Measurements from ENCODE around the gene CLIC6. TPM values are rescaled to one million over a fixed set of nuclear protein-coding genes. Genes with fewer than 3 reads are reported as not detected.

CLIC6 gene
- total and polyA plus RNA-seq, 2 experiments from 2014 or later, result 1.1 to 1.5 TPM

GRCh38 chr21:34704119-34704518, 35.3 kb downstream of the CLIC6 start (continued):
- TF ChIP-seq, protein P1, sequence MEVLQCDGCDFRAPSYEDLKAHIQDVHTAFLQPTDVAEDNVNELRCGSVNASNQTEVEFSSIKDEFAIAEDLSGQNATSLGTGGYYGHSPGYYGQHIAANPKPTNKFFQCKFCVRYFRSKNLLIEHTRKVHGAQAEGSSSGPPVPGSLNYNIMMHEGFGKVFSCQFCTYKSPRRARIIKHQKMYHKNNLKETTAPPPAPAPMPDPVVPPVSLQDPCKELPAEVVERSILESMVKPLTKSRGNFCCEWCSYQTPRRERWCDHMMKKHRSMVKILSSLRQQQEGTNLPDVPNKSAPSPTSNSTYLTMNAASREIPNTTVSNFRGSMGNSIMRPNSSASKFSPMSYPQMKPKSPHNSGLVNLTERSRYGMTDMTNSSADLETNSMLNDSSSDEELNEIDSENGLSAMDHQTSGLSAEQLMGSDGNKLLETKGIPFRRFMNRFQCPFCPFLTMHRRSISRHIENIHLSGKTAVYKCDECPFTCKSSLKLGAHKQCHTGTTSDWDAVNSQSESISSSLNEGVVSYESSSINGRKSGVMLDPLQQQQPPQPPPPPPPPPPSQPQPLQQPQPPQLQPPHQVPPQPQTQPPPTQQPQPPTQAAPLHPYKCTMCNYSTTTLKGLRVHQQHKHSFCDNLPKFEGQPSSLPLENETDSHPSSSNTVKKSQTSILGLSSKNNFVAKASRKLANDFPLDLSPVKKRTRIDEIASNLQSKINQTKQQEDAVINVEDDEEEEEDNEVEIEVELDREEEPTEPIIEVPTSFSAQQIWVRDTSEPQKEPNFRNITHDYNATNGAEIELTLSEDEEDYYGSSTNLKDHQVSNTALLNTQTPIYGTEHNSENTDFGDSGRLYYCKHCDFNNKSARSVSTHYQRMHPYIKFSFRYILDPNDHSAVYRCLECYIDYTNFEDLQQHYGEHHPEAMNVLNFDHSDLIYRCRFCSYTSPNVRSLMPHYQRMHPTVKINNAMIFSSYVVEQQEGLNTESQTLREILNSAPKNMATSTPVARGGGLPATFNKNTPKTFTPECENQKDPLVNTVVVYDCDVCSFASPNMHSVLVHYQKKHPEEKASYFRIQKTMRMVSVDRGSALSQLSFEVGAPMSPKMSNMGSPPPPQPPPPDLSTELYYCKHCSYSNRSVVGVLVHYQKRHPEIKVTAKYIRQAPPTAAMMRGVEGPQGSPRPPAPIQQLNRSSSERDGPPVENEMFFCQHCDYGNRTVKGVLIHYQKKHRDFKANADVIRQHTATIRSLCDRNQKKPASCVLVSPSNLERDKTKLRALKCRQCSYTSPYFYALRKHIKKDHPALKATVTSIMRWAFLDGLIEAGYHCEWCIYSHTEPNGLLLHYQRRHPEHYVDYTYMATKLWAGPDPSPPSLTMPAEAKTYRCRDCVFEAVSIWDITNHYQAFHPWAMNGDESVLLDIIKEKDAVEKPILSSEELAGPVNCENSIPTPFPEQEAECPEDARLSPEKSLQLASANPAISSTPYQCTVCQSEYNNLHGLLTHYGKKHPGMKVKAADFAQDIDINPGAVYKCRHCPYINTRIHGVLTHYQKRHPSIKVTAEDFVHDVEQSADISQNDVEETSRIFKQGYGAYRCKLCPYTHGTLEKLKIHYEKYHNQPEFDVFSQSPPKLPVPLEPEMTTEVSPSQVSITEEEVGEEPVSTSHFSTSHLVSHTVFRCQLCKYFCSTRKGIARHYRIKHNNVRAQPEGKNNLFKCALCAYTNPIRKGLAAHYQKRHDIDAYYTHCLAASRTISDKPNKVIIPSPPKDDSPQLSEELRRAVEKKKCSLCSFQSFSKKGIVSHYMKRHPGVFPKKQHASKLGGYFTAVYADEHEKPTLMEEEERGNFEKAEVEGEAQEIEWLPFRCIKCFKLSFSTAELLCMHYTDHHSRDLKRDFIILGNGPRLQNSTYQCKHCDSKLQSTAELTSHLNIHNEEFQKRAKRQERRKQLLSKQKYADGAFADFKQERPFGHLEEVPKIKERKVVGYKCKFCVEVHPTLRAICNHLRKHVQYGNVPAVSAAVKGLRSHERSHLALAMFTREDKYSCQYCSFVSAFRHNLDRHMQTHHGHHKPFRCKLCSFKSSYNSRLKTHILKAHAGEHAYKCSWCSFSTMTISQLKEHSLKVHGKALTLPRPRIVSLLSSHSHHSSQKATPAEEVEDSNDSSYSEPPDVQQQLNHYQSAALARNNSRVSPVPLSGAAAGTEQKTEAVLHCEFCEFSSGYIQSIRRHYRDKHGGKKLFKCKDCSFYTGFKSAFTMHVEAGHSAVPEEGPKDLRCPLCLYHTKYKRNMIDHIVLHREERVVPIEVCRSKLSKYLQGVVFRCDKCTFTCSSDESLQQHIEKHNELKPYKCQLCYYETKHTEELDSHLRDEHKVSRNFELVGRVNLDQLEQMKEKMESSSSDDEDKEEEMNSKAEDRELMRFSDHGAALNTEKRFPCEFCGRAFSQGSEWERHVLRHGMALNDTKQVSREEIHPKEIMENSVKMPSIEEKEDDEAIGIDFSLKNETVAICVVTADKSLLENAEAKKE (CRISPR knock-in tag; IDR thresholded peaks at IDR 0.05), result no peak
- TF ChIP-seq CREB1 (CRISPR knock-in tag; IDR thresholded peaks at IDR 0.05; ENCODE audit: low read depth), result no peak

GRCh38 chr21:34705011-34705410, 36.2 kb downstream of the CLIC6 start:
- no peak for TF ChIP-seq EZH2 (IDR thresholded peaks at IDR 0.05; ENCODE audit: low read depth, unreplicated experiment)
- Histone ChIP-seq H3K4me1 (ENCODE audit: insufficient read depth) (no peaks in the 10 kb centered on the region), H4K20me1 (replicated peaks; ENCODE audit: insufficient read depth) (no peaks in the 10 kb centered on the region), H3F3A (replicated peaks; ENCODE audit: low read depth) (no peaks in the 10 kb centered on the region), H3K4me2 (no peak overlapping the region), H3K9me2 (ENCODE audit: insufficient read depth) (peaks cover 7% of the 10 kb centered on the region; the same call in 1 of the 2 replicates), H3K27ac (ENCODE audit: low read depth) (no peak overlapping the region), H2AFZ (no peak overlapping the region), H3K79me2 (replicated peaks; ENCODE audit: insufficient read depth) (no peaks in the 10 kb centered on the region), H3K4me3 (no peak overlapping the region), H3K27me3 (ENCODE audit: insufficient read depth) (no peaks in the 10 kb centered on the region), H3K36me3 (ENCODE audit: insufficient read depth) (no peaks in the 10 kb centered on the region)
- H3K4me1 Mint-ChIP-seq, result peaks cover 7% of the 10 kb centered on the region; the same call in 2 of the 3 replicates
- H3K36me3 Mint-ChIP-seq (ENCODE audit: low read depth), result peaks cover 3% of the 10 kb centered on the region; the same call in 1 of the 3 replicates
- no peaks in the 10 kb centered on the region for H3K27me3 Mint-ChIP-seq (ENCODE audit: insufficient read depth, low read depth, poor library complexity)
- H3K27ac Mint-ChIP-seq, result no peak overlapping the region
- H3K4me3 Mint-ChIP-seq, result no peak overlapping the region
- DNase-seq (ENCODE audit: low spot score) (no peak), ATAC-seq (no peak)
- no peaks in the 10 kb centered on the region for H3K9me3 Mint-ChIP-seq

DNA sequence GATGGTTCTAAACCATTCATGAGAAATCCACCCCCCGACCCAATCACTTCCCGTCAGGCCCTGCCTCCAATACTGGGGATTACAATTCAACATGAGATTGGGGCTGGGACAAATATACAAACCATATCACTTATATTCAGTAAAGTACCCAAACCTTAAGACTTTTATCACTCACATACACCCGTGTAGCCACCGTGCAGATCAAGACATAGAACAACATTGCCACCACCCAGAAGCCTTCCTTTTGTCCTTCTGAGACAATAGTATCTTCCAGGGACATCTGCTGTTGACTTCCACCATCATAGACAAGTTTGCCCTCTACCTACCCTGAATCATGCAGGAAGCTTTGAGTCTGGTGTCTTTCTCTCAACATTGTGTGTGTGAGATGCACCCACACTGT, 37.5 kb downstream of the CLIC6 start:
- no peak for DNase-seq (ENCODE audit: low spot score)
- Histone ChIP-seq H3K4me2 (no peak overlapping the region), H3K27me3 (ENCODE audit: insufficient read depth) (no peaks in the 10 kb centered on the region), H3K4me1 (ENCODE audit: insufficient read depth) (no peaks in the 10 kb centered on the region), H2AFZ (no peak overlapping the region), H3K36me3 (ENCODE audit: insufficient read depth) (no peaks in the 10 kb centered on the region), H3K27ac (ENCODE audit: low read depth) (no peak overlapping the region), H3F3A (replicated peaks; ENCODE audit: low read depth) (no peaks in the 10 kb centered on the region), H3K79me2 (replicated peaks; ENCODE audit: insufficient read depth) (no peaks in the 10 kb centered on the region), H4K20me1 (replicated peaks; ENCODE audit: insufficient read depth) (no peaks in the 10 kb centered on the region), H3K9me2 (ENCODE audit: insufficient read depth) (peaks cover 6% of the 10 kb centered on the region; the same call in 1 of the 2 replicates), H3K4me3 (no peak overlapping the region)
- no peak for ATAC-seq
- TF ChIP-seq CREB1 (CRISPR knock-in tag; IDR thresholded peaks at IDR 0.05; ENCODE audit: low read depth) (no peak), STAT1 (IDR thresholded peaks at IDR 0.05; ENCODE audit: unreplicated experiment) (no peak), NANOG (IDR thresholded peaks at IDR 0.05; ENCODE audit: borderline replicate concordance) (no peak), EZH2 (IDR thresholded peaks at IDR 0.05; ENCODE audit: low read depth, unreplicated experiment) (no peak), ZNF331 (CRISPR knock-in tag; IDR thresholded peaks at IDR 0.05; ENCODE audit: low read depth) (no peak)
- TF ChIP-seq, protein P2, sequence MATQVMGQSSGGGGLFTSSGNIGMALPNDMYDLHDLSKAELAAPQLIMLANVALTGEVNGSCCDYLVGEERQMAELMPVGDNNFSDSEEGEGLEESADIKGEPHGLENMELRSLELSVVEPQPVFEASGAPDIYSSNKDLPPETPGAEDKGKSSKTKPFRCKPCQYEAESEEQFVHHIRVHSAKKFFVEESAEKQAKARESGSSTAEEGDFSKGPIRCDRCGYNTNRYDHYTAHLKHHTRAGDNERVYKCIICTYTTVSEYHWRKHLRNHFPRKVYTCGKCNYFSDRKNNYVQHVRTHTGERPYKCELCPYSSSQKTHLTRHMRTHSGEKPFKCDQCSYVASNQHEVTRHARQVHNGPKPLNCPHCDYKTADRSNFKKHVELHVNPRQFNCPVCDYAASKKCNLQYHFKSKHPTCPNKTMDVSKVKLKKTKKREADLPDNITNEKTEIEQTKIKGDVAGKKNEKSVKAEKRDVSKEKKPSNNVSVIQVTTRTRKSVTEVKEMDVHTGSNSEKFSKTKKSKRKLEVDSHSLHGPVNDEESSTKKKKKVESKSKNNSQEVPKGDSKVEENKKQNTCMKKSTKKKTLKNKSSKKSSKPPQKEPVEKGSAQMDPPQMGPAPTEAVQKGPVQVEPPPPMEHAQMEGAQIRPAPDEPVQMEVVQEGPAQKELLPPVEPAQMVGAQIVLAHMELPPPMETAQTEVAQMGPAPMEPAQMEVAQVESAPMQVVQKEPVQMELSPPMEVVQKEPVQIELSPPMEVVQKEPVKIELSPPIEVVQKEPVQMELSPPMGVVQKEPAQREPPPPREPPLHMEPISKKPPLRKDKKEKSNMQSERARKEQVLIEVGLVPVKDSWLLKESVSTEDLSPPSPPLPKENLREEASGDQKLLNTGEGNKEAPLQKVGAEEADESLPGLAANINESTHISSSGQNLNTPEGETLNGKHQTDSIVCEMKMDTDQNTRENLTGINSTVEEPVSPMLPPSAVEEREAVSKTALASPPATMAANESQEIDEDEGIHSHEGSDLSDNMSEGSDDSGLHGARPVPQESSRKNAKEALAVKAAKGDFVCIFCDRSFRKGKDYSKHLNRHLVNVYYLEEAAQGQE (IDR thresholded peaks at IDR 0.05; ENCODE audit: unreplicated experiment), result no peak
- H3K9me3 Mint-ChIP-seq, result no peaks in the 10 kb centered on the region
- H3K4me3 Mint-ChIP-seq, result no peak overlapping the region
- H3K27ac Mint-ChIP-seq, result no peak overlapping the region
- H3K4me1 Mint-ChIP-seq, result peaks cover 7% of the 10 kb centered on the region; the same call in 2 of the 3 replicates
- H3K36me3 Mint-ChIP-seq (ENCODE audit: low read depth), result peaks cover 3% of the 10 kb centered on the region; the same call in 1 of the 3 replicates
- no peaks in the 10 kb centered on the region for H3K27me3 Mint-ChIP-seq (ENCODE audit: insufficient read depth, low read depth, poor library complexity)

Data from GM23338 (cell line).